AG04449 (cell line): ENCODE results near the gene THBS4.

Experiments used
- CTCF ChIA-PET: fragments of 350-600 bp; formaldehyde crosslinking; extraction: SDS; loops from one replicate; lab custom pipeline; 2021; ENCODE audit warnings: antibody characterized with exemption; lab: Yijun Ruan, JAX
- POLR2A ChIA-PET: fragments of 400-600, 350-600 bp; formaldehyde crosslinking; extraction: SDS; loops from one replicate; lab custom pipeline; 2020; ENCODE audit warnings: antibody characterized with exemption, inconsistent platforms; lab: Yijun Ruan, JAX
- DNase-seq: peaks from one replicate; pipeline ENCODE4 v3.0.0-alpha.2; 2010; ENCODE audit warnings: low read depth, low spot score
- H3K4me3 ChIP-seq: 2 replicates; pipeline ENCODE4 v1.5.1; 2011; ENCODE audit warnings: low read depth, mild to moderate bottlenecking, control low read depth, low read length
- CTCF ChIP-seq: IDR thresholded peaks from one replicate; pipeline ENCODE4 v1.5.1; 2011; ENCODE audit warnings: mild to moderate bottlenecking, moderate library complexity, low read length, control low read depth, inconsistent platforms; ENCODE audit not compliant: insufficient read depth; ENCODE audit errors: missing control alignments

The THBS4 gene

GRCh38 chr5:79999722-80000121 is 35.4 kb upstream of the THBS4 start:
- ChIA-PET CTCF (no interaction called here), POLR2A (no interaction called here)
- H3K4me3 ChIP-seq, result no peak overlapping the region
- no peak for TF ChIP-seq CTCF
- no peak for DNase-seq

DNA sequence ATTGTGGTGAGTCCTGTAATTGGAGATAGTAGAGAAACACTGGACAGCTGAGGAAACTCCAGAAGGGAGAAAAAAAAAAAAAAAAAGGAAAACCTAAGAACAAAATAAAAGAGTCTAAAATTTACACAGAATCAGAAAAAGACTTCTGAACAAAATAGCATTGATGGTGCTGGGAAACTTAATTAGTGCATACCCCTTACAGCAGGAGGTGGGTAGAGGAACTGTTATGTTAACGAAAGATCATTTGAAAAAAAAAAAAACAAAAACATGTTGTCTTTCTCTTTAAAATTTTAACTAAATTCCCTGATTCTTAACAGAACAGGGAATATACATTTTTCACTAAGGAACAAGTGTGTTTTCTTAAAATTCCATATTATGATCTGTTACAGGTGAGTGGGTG is 32.5 kb upstream of the THBS4 start:
- no peak for TF ChIP-seq CTCF
- POLR2A ChIA-PET, result no interaction called here
- CTCF ChIA-PET, result no interaction called here

DNA sequence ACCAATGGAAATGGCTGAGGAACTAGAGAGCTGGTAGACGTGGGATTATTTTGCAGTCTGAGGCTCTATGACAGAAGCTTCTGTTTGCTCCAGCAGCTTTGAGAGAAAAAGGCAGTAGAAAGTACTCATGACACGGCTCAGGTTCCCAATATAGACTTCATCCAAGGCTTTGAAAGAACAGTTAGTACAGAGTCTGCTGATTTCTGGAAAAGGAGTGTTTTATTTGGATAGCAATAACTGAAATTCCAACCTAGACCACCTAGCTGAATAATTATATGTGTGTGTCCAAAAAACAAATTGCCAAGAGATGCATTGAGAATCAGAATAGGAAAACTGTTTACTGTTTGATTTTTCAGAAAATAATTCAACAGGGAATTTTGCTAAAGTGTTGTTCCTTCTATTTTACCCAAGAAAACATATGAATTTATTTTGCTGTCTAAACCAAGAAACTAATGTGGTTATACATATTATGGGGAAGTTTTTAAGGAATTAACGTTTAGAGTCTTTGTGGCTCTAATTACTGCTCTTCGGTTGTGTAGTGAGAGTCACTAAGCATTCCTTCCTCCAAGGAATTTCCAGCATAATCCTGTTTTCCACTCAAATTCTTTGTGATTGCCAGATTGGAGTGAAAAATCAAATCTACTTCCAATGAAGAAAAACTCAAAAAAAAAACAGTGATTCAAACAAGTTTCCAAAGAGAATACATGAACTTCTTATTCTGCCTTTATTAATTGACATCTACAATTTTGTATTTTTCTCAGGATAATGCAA is 26.0 kb upstream of the THBS4 start:
- no peak for DNase-seq
- no peak overlapping the region for H3K4me3 ChIP-seq
- TF ChIP-seq CTCF, result no peak
- POLR2A ChIA-PET, result no interaction called here
- CTCF ChIA-PET, result interaction anchor here (1.5 kb wide), 1 partner anchor 12 kb away, joined by 3 read pairs; no protein-coding TSS in a partner anchor

More for the DNA sequence above, 32.5 kb upstream of the THBS4 start:
- no peak overlapping the region for H3K4me3 ChIP-seq
- no peak for DNase-seq

- ChIA-PET POLR2A (no interaction called here), CTCF (interaction anchor here (0.6 kb wide), 1 partner anchor 413 kb away, joined by 3 read pairs; no protein-coding TSS in a partner anchor)
Observed at GRCh38 chr5:80010754-80011392, 24.3 kb upstream of the THBS4 start.

GRCh38 chr5:80025069-80025468 is 10.1 kb upstream of the THBS4 start:
- no peak overlapping the region for H3K4me3 ChIP-seq
- no peak for TF ChIP-seq CTCF
- DNase-seq, result no peak
- ChIA-PET POLR2A (no interaction called here), CTCF (no interaction called here)

More at GRCh38 chr5:80010754-80011392, 24.3 kb upstream of the THBS4 start:
- H3K4me3 ChIP-seq, result no peak overlapping the region
- no peak for TF ChIP-seq CTCF
- DNase-seq, result no peak

- DNase-seq, result no peak
- ChIA-PET CTCF (no interaction called here), POLR2A (no interaction called here)
- no peak for TF ChIP-seq CTCF
- no peak overlapping the region for H3K4me3 ChIP-seq
Observed at GRCh38 chr5:80026841-80027240, 8.3 kb upstream of the THBS4 start.
